H4 (cell line): Measurements from ENCODE around the gene GABRB2. TPM values are rescaled to one million over a fixed set of nuclear protein-coding genes. Genes with fewer than 3 reads are reported as not detected.

Source experiments
- DNase-seq: peaks from one replicate; pipeline ENCODE4 v3.0.0-alpha.2; 2015; ENCODE audit warnings: low spot score
- total RNA-seq: library from RNA; depleted of rRNA; stranded (reverse); fragments of >200 nt; shearing (Covaris generic); gene quantifications from 2 replicates; pipeline ENCODE4 v1.2.3, GENCODE V29; 2014

GABRB2 gene
- total RNA-seq, 1 experiment from 2014 or later: 0.81 TPM

GRCh38 chr5:161471211-161471950 is 75.1 kb downstream of the GABRB2 start:
- DNase-seq: no peak

- DNase-seq: no peak
Observed at GRCh38 chr5:161467703-161468102, 78.8 kb downstream of the GABRB2 start.

GRCh38 chr5:161460741-161461140 is 85.8 kb downstream of the GABRB2 start:
- DNase-seq: no peak

GRCh38 chr5:161446655-161447054 is 99.9 kb downstream of the GABRB2 start:
- no peak for DNase-seq

GRCh38 chr5:161442471-161442870 is 104.1 kb downstream of the GABRB2 start:
- no peak for DNase-seq

- no peak for DNase-seq
Observed at GRCh38 chr5:161432798-161433197, 113.7 kb downstream of the GABRB2 start.

GRCh38 chr5:161431963-161432362 is 114.6 kb downstream of the GABRB2 start:
- DNase-seq: no peak

- DNase-seq: no peak
Observed at GRCh38 chr5:161421067-161421466, 125.5 kb downstream of the GABRB2 start.

GRCh38 chr5:161420521-161420920 is 126.0 kb downstream of the GABRB2 start:
- DNase-seq: no peak

GRCh38 chr5:161414896-161415295 is 131.6 kb downstream of the GABRB2 start:
- DNase-seq: no peak

- DNase-seq: no peak
Observed at GRCh38 chr5:161414037-161414436, 132.5 kb downstream of the GABRB2 start.

GRCh38 chr5:161412792-161413191 is 133.7 kb downstream of the GABRB2 start:
- no peak for DNase-seq

GRCh38 chr5:161411156-161411555 is 135.4 kb downstream of the GABRB2 start:
- DNase-seq: no peak

GRCh38 chr5:161410640-161411039 is 135.9 kb downstream of the GABRB2 start:
- DNase-seq: no peak

GRCh38 chr5:161409471-161409870 is 137.1 kb downstream of the GABRB2 start:
- DNase-seq: no peak

- no peak for DNase-seq
Observed at GRCh38 chr5:161406880-161407279, 139.6 kb downstream of the GABRB2 start.

GRCh38 chr5:161403996-161404395 is 142.5 kb downstream of the GABRB2 start:
- no peak for DNase-seq

GRCh38 chr5:161403121-161403520 is 143.4 kb downstream of the GABRB2 start:
- no peak for DNase-seq

- DNase-seq: peak; percentile 14
Observed at GRCh38 chr5:161400583-161400982, 145.9 kb downstream of the GABRB2 start.

- no peak for DNase-seq
Observed at GRCh38 chr5:161399996-161400562, 146.4 kb downstream of the GABRB2 start.

GRCh38 chr5:161397448-161397847 is 149.1 kb downstream of the GABRB2 start:
- DNase-seq: no peak

- no peak for DNase-seq
Observed at GRCh38 chr5:161396171-161396570, 150.4 kb downstream of the GABRB2 start.

- DNase-seq: no peak
Observed at GRCh38 chr5:161391724-161392123, 154.8 kb downstream of the GABRB2 start.

- no peak for DNase-seq
Observed at GRCh38 chr5:161391016-161391415, 155.5 kb downstream of the GABRB2 start.
